Spleen (tissue), 11 donors: Measurements from ENCODE around the gene EBNA1BP2. TPM values are rescaled to one million over a fixed set of nuclear protein-coding genes. Genes with fewer than 3 reads are reported as not detected.

ENCODE experiments used
- DNase-seq: peaks from one replicate; pipeline ENCODE4 v3.0.0-alpha.2; 2020
- H3K27ac ChIP-seq, 8 donors: fragments of 200-600 bp; sonication (generic) in 7 of 8; 1 replicate in 4 of 8; 2 replicates in 4 of 8; pipeline versions ENCODE4 v1.5.0 to v1.8.0; 2016 to 2021; ENCODE audit warnings: inconsistent platforms in 4 of 8, mild to moderate bottlenecking in 4 of 8, moderate library complexity in 1 of 8
- H3K27me3 ChIP-seq, 7 donors: fragments of 200-600 bp; sonication (generic) in 6 of 7; replicated peaks in 1 of 7; 1 replicate in 4 of 7; 2 replicates in 3 of 7; pipeline versions ENCODE4 v1.5.0 to v1.8.0; 2016 to 2021; ENCODE audit warnings: inconsistent platforms in 3 of 7, mild to moderate bottlenecking in 1 of 7
- H3K36me3 ChIP-seq, 6 donors: fragments of 200-600 bp; sonication (generic) in 5 of 6; 1 replicate in 4 of 6; 2 replicates in 2 of 6; pipeline versions ENCODE4 v1.5.0 to v1.8.0; 2016 to 2021; ENCODE audit warnings: inconsistent platforms in 2 of 6
- H3K4me1 ChIP-seq, 6 donors: fragments of 200-600 bp; sonication (generic) in 5 of 6; 1 replicate in 3 of 6; 2 replicates in 3 of 6; pipeline versions ENCODE4 v1.5.0 to v1.8.0; 2016 to 2021; ENCODE audit warnings: inconsistent platforms in 3 of 6
- H3K4me3 ChIP-seq, 8 donors: fragments of 200-600 bp; sonication (generic) in 7 of 8; 1 replicate in 4 of 8; 2 replicates in 4 of 8; pipeline versions ENCODE4 v1.5.0 to v1.8.0; 2016 to 2021; ENCODE audit warnings: inconsistent platforms in 4 of 8, mild to moderate bottlenecking in 4 of 8, moderate library complexity in 2 of 8
- H3K9me3 ChIP-seq, 8 donors: fragments of 200-600 bp; sonication (generic) in 7 of 8; 1 replicate in 4 of 8; 2 replicates in 4 of 8; pipeline versions ENCODE4 v1.5.0 to v1.8.0; 2016 to 2021; ENCODE audit warnings: inconsistent platforms in 4 of 8
- CTCF ChIP-seq, 11 experiments: fragments of 200-600 bp in 7 of 11; fragments of 450-650 bp in 4 of 11; sonication (generic) in 4 of 11; IDR thresholded peaks in 8 of 11; conservative IDR thresholded peaks in 3 of 11; 1 replicate in 7 of 11; 2 replicates in 4 of 11; pipeline versions ENCODE4 v1.4.0 to v1.8.0; 2016 to 2021; ENCODE audit warnings: antibody characterized with exemption in 11 of 11, inconsistent platforms in 4 of 11, mild to moderate bottlenecking in 1 of 11
- POLR2A ChIP-seq, 3 donors: fragments of 450-650 bp; IDR thresholded peaks; one replicate each; pipeline ENCODE4 v1.5.1; 2017; ENCODE audit warnings: antibody characterized with exemption in 3 of 3, mild to moderate bottlenecking in 1 of 3
- POLR2AphosphoS5 ChIP-seq, 3 donors: sonication (generic); formaldehyde crosslinking; IDR thresholded peaks; one replicate each; pipeline ENCODE4 v1.5.1; 2017; ENCODE audit warnings: antibody characterized with exemption in 3 of 3
- WGBS, 5 donors: extraction: QIAGEN DNeasy Blood & Tissue Kit in 3 of 5; methylation state at CpG; one replicate each; pipeline versions ENCODE4 v1.1.5 to v1.1.7; 2013 to 2018; 5-methylcytosine and 5-hydroxymethylcytosine counted together
- intact Hi-C: fragments of 100-400 bp; cut with DNase I; formaldehyde crosslinking; loops from one replicate; pipeline ENCODE4 v1.15.0; 2023; ENCODE audit warnings: low total_unique reads
- polyA plus RNA-seq, 3 donors: library from polyadenylated mRNA; stranded (reverse); fragments of 200-250 nt; gene quantifications; one replicate each; pipeline ENCODE4 v1.2.1, GENCODE V29; 2013
- total RNA-seq, 7 donors: library from RNA; depleted of rRNA in 3 of 7; stranded (reverse); fragments of >200 nt in 3 of 7; fragmentation: NEBNext Ultra II Directional in 4 of 7; extraction: Animal tissue kit (Norgen Biotek cat#: 25700) in 4 of 7; gene quantifications; one replicate each; pipeline versions ENCODE4 v1.1.0 to v1.2.1, GENCODE V29; 2016 to 2021
- donor health status: healthy with polysubstance abuse.
- donor health status: DM: no; HTN: no; CAD: no; lungs with moderate emphysema.
- donor health status: DM: no; HTN: no; CAD: no.
- donor health status: Bipolar disorder and iron deficiency.
- donor health status: healthy.
- donor health status: DM: no; HTN: no; CAD: no.
- donor health status: DM: yes; HTN: yes; CAD: no.

The EBNA1BP2 gene
- total and polyA plus RNA-seq, 10 donors = 22.7 to 49.7 (median 33.1) TPM

DNA sequence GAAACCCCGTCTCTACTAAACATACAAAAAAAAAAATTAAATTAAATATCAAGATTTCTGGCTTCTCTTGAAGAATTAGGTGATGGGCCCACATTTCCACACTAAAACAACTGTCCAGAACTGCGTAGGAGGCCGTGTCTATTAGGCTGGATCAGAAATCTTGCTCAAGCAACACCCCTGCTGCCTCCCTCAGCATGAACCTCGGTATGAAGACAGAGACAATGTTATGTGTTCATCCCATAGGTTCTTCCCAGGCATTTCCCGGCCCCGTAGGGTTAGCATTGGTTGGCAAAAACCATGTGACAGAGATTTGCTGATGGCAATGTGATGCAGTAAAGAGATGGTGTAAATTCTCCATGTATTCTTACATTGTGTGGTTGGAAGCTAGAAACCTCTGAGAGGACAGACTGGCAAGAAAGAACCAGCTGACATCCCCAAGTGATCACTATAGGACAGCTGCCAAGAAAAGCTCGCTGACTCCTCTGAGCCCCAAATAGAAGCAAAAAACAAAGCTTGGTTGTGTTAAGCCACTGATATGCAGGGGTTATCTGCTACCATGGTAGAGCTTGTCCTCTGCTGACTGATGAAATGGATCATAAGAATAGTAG lies 34.5 kb downstream of the EBNA1BP2 start:
- TF ChIP-seq CTCF (IDR thresholded peaks at IDR 0.05 in 8 of 11, conservative IDR thresholded peaks at IDR 0.05 in 3 of 11) (no peak), POLR2AphosphoS5 (IDR thresholded peaks at IDR 0.05) (no peak), POLR2A (IDR thresholded peaks at IDR 0.05) (no peak)
- intact Hi-C loops = no loop called here
- WGBS, 5 donors = 74 to 91% (median 85%) methylated on average over 7 of the region's 7 CpGs

DNA sequence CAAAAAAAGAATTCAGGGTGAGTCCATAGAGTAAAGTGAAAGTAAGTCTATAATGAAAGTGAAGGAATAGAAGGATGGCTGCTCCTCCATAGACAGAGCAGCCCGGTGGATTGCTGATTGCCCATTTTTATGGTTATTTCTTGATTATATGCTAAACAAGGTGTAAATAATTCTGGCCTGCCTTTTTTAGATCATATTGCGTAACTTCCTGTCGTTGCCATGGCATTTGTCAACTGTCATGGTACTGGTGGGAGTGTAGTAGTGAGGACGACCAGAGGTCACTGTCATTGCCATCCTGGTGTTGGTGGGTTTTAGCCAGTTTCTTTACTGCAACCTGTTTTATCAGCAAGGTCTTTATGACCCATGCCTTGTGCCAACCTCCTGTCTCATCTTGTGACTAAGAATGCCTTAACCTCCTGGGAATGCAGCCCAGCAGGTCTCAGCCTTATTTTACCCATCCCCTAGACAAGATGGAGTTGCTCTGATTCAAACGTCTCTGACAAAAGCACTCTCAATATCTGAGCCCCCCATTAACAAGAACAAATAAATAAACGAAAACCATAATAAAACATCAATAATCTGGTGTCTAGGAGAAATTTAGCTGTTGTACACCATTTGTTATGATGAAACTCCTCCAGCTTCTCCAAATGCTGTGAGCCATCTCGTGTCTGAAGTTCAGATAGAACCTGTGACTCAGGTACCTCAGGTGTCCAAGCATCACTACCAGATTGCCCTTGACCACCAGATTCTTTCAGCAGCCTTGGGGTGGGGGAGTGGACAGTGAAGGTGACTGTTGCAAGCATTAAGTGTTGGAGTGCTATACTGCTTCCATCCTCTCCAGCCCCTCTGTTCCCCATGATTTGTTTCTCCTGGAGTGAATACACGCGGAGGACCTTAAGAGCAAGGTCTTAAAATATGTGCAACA lies 36.0 kb downstream of the EBNA1BP2 start:
- H3K27me3 ChIP-seq = peaks cover 0 to 3% (median 0%) of the 10 kb centered on the region in 7 donors
- intact Hi-C loops = no loop called here
- no peak for DNase-seq
- TF ChIP-seq CTCF (IDR thresholded peaks at IDR 0.05 in 8 of 11, conservative IDR thresholded peaks at IDR 0.05 in 3 of 11) = no peak
- TF ChIP-seq POLR2AphosphoS5 (IDR thresholded peaks at IDR 0.05) = no peak
- no peak for TF ChIP-seq POLR2A (IDR thresholded peaks at IDR 0.05)
- H3K4me1 ChIP-seq = no peaks in the 10 kb centered on the region
- 69 to 84% (median 80%) methylated on average over 9 of the region's 9 CpGs for WGBS, 5 donors
- peaks cover 0 to 17% (median 9%) of the 10 kb centered on the region in 8 donors for H3K9me3 ChIP-seq
- H3K36me3 ChIP-seq = no peaks in the 10 kb centered on the region
- no peak overlapping the region for H3K4me3 ChIP-seq
- no peak overlapping the region for H3K27ac ChIP-seq

More for the DNA sequence above, 34.5 kb downstream of the EBNA1BP2 start:
- Histone ChIP-seq H3K27ac (no peak overlapping the region), H3K36me3 (no peaks in the 10 kb centered on the region), H3K27me3 (peaks cover 0 to 6% (median 0%) of the 10 kb centered on the region in 7 donors), H3K4me1 (no peaks in the 10 kb centered on the region), H3K9me3 (peaks cover 0 to 17% (median 9%) of the 10 kb centered on the region in 8 donors), H3K4me3 (no peak overlapping the region)
- no peak for DNase-seq

DNA sequence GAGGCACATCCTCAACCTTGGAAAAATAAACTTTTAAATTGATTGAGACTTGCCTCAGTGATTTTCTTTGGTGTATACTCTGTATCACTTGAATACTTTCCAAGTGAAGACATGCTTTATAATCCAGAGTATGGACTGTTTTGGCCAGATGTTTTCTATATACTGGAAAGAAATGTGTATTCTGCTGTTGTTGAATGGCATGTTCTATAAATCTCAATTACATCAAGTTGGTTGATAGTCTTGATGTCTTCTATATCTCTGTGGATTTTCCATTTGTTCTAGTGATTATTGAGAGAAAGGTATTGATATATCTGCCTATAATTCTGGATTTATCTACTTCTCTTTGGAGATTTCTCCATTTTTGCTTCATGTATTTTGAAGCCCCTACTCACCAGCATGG lies 37.5 kb downstream of the EBNA1BP2 start:
- H3K4me3 ChIP-seq = no peak overlapping the region
- no peaks in the 10 kb centered on the region for H3K36me3 ChIP-seq
- no peak for DNase-seq
- TF ChIP-seq CTCF (IDR thresholded peaks at IDR 0.05 in 8 of 11, conservative IDR thresholded peaks at IDR 0.05 in 3 of 11) (no peak), POLR2A (IDR thresholded peaks at IDR 0.05) (no peak), POLR2AphosphoS5 (IDR thresholded peaks at IDR 0.05) (no peak)
- no peaks in the 10 kb centered on the region for H3K4me1 ChIP-seq
- intact Hi-C loops = no loop called here
- H3K27me3 ChIP-seq = peaks cover 0 to 10% (median 0%) of the 10 kb centered on the region in 7 donors
- H3K9me3 ChIP-seq = peaks cover 0 to 6% (median 2%) of the 10 kb centered on the region in 8 donors
- H3K27ac ChIP-seq = no peak overlapping the region

GRCh38 chr1:43134068-43134467 lies 38.0 kb downstream of the EBNA1BP2 start:
- 54 to 72% (median 63%) methylated on average over 1 of the region's 1 CpG for WGBS, 5 donors
- peaks cover 0 to under 1% (median 0%) of the 10 kb centered on the region in 8 donors for H3K9me3 ChIP-seq
- H3K36me3 ChIP-seq = no peaks in the 10 kb centered on the region
- peaks cover 0 to 10% (median 0%) of the 10 kb centered on the region in 7 donors for H3K27me3 ChIP-seq
- H3K4me1 ChIP-seq = no peaks in the 10 kb centered on the region
- no peak for TF ChIP-seq POLR2A (IDR thresholded peaks at IDR 0.05)
- no peak for TF ChIP-seq CTCF (IDR thresholded peaks at IDR 0.05 in 8 of 11, conservative IDR thresholded peaks at IDR 0.05 in 3 of 11)
- no peak for TF ChIP-seq POLR2AphosphoS5 (IDR thresholded peaks at IDR 0.05)
- H3K27ac ChIP-seq = no peak overlapping the region
- DNase-seq = no peak
- no peak overlapping the region for H3K4me3 ChIP-seq
- intact Hi-C loops = no loop called here
